Measurements from ENCODE around the gene ARHGEF17.

DNA sequence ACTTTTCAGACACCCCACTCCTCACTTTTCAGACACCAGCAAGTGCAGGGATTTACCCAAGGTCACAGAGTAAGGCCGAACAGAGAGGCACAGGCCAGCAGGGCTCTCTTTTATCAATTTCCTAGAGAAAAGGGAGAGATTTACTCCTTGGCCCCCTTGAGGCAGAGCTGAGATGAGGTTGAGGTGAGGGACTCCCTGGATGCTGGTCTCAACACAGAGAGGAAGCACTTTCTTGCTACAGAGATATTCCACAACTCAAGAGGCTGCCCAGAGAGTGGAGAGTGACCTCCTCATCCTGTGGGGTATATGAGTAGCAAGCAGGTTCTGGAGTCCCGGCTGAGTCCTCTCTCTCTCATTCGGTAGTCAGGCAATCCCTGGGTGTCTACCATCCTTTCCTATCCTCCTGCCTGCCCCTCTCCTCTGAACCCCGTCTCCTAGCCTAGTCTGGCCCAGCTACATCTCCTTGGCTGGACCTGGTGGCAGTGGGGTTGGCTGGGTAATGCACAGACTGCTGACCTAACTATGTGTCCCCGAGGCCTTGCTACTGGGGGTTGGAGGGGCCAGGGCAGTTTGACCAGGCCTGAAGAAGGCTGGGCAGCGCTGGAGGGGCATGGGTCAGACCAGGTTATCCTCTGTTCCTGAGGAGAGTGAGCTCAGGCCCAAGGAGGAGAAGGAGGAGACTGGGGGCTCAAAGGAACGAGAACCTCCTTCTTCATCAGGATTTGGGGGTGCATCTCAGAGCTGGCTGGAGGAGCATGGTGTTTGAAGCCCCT, 1.8 kb upstream of the ARHGEF17 start:
- TF ChIP-seq EZH2 (IDR thresholded peaks at IDR 0.05; ENCODE audit: insufficient read depth, poor library complexity, severe bottlenecking) = no peak
- no peak for TF ChIP-seq EZH2phosphoT487 (IDR thresholded peaks at IDR 0.05; ENCODE audit: insufficient read depth, low read depth)

Data from GM23248 (cell line).